ENCODE data around the gene ZFPL1.

ZFPL1 gene

GRCh38 chr11:65060913-65061408 lies 23.1 kb upstream of the ZFPL1 start:
- no peak for DNase-seq (ENCODE audit: low spot score)

- no peak for DNase-seq (ENCODE audit: low spot score)
These were observed 20.5 kb upstream of the ZFPL1 start for GRCh38 chr11:65063532-65063931.

- no peak for DNase-seq (ENCODE audit: low spot score)
These were observed 19.2 kb upstream of the ZFPL1 start for GRCh38 chr11:65064847-65065240.

GRCh38 chr11:65065851-65066250 lies 18.2 kb upstream of the ZFPL1 start:
- no peak for DNase-seq (ENCODE audit: low spot score)

- DNase-seq (ENCODE audit: low spot score), result no peak
These were observed 17.7 kb upstream of the ZFPL1 start for GRCh38 chr11:65066315-65066714.

- no peak for DNase-seq (ENCODE audit: low spot score)
These were observed 17.2 kb upstream of the ZFPL1 start for GRCh38 chr11:65066805-65067291.

- DNase-seq (ENCODE audit: low spot score), result no peak
These were observed 16.6 kb upstream of the ZFPL1 start for GRCh38 chr11:65067446-65067845.

GRCh38 chr11:65069217-65069616 lies 14.8 kb upstream of the ZFPL1 start:
- DNase-seq (ENCODE audit: low spot score), result peak; percentile 33

GRCh38 chr11:65071907-65072630 lies 12.0 kb upstream of the ZFPL1 start:
- DNase-seq (ENCODE audit: low spot score), result no peak

GRCh38 chr11:65072631-65072966 lies 11.4 kb upstream of the ZFPL1 start:
- DNase-seq (ENCODE audit: low spot score), result no peak

GRCh38 chr11:65077451-65077850 lies 6.6 kb upstream of the ZFPL1 start:
- no peak for DNase-seq (ENCODE audit: low spot score)

- DNase-seq (ENCODE audit: low spot score), result peak; percentile 44
These were observed 5.9 kb upstream of the ZFPL1 start for GRCh38 chr11:65078151-65078550.

GRCh38 chr11:65078786-65079342 lies 5.2 kb upstream of the ZFPL1 start:
- no peak for DNase-seq (ENCODE audit: low spot score)

- DNase-seq (ENCODE audit: low spot score), result no peak
These were observed 738 bp upstream of the ZFPL1 start for GRCh38 chr11:65083134-65083833.

- no peak for DNase-seq (ENCODE audit: low spot score)
These were observed 765 bp downstream of the ZFPL1 start for GRCh38 chr11:65084598-65085375.

GRCh38 chr11:65085446-65085845 lies 1.4 kb downstream of the ZFPL1 start:
- DNase-seq (ENCODE audit: low spot score), result no peak

- DNase-seq (ENCODE audit: low spot score), result no peak
These were observed 2.8 kb downstream of the ZFPL1 start for GRCh38 chr11:65086809-65087208.

- no peak for DNase-seq (ENCODE audit: low spot score)
These were observed 3.2 kb downstream of the ZFPL1 start for GRCh38 chr11:65087216-65087615.

GRCh38 chr11:65087827-65088226 lies 3.8 kb downstream of the ZFPL1 start:
- no peak for DNase-seq (ENCODE audit: low spot score)

- no peak for DNase-seq (ENCODE audit: low spot score)
These were observed 5.6 kb downstream of the ZFPL1 start for GRCh38 chr11:65089621-65090020.

GRCh38 chr11:65090628-65091027 lies 6.6 kb downstream of the ZFPL1 start:
- no peak for DNase-seq (ENCODE audit: low spot score)

GRCh38 chr11:65095427-65095826 lies 11.4 kb downstream of the ZFPL1 start:
- no peak for DNase-seq (ENCODE audit: low spot score)

All from kidney tubule cell (primary cell).